HEK293 (cell line): ENCODE measurements around the gene SERPINI1.
A peak's percentile ranks its signal among the peaks of the same experiment; 100 is the strongest.

Experiments used
- CTCF ChIA-PET: fragments of 350-600 bp; formaldehyde crosslinking; extraction: SDS; loops from one replicate; lab custom pipeline; 2021; ENCODE audit warnings: antibody characterized with exemption; lab: Yijun Ruan, JAX
- POLR2A ChIA-PET: fragments of 300-600 bp; formaldehyde crosslinking; extraction: SDS; loops from one replicate; lab custom pipeline; 2020; ENCODE audit warnings: antibody characterized with exemption, inconsistent platforms; lab: Yijun Ruan, JAX
- H3K27ac ChIP-seq: fragments of 200-500 bp; sonication (Bioruptor generic); 2 replicates; pipeline ENCODE4 v1.5.1; 2014; ENCODE audit warnings: low read depth, low read length, control low read depth, inconsistent platforms; ENCODE audit errors: extremely low read depth
- H3K36me3 ChIP-seq, 2 experiments: fragments of 200-500 bp in 1 of 2; sonication (Bioruptor generic) in 1 of 2; 1 replicate in 1 of 2; 2 replicates in 1 of 2; pipeline ENCODE4 v1.5.1; 2014 to 2017; ENCODE audit warnings: inconsistent platforms in 2 of 2, low read length in 2 of 2; ENCODE audit not compliant: control insufficient read depth in 2 of 2, insufficient read depth in 1 of 2
- H3K4me1 ChIP-seq: fragments of 200-500 bp; sonication (Bioruptor generic); 2 replicates; pipeline ENCODE4 v1.5.1; 2014; ENCODE audit warnings: mild to moderate bottlenecking, low read length, inconsistent platforms; ENCODE audit not compliant: control insufficient read depth, insufficient read depth
- H3K4me3 ChIP-seq: 2 replicates; pipeline ENCODE4 v1.5.1; 2011; ENCODE audit warnings: low read depth, mild to moderate bottlenecking, control low read depth, low read length, moderate library complexity
- H3K9me3 ChIP-seq: fragments of 200-500 bp; sonication (Bioruptor generic); 2 replicates; pipeline ENCODE4 v1.5.1; 2014; ENCODE audit warnings: low read depth, low read length, inconsistent platforms; ENCODE audit not compliant: control insufficient read depth, insufficient read depth
- BCL6B ChIP-seq: fragments of 450-650 bp; formaldehyde crosslinking; IDR thresholded peaks from 2 replicates; pipeline ENCODE4 v1.5.1; 2017; ENCODE audit warnings: missing biosample characterization, missing genetic modification characterization
- PBX3 ChIP-seq: sonication (generic); formaldehyde crosslinking; IDR thresholded peaks from 2 replicates; pipeline ENCODE4 v1.8.1; 2022; ENCODE audit warnings: mild to moderate bottlenecking, moderate library complexity, missing genetic modification reagents
- SCRT1 ChIP-seq: fragments of 450-650 bp; formaldehyde crosslinking; IDR thresholded peaks from 2 replicates; pipeline ENCODE4 v1.5.1; 2016; ENCODE audit warnings: missing biosample characterization, missing genetic modification characterization, borderline replicate concordance
- ZBTB49 ChIP-seq: fragments of 450-650 bp; formaldehyde crosslinking; IDR thresholded peaks from 2 replicates; pipeline ENCODE4 v1.5.1; 2016; ENCODE audit warnings: missing biosample characterization, missing genetic modification characterization, low read depth
- ZBTB6 ChIP-seq: fragments of 450-650 bp; formaldehyde crosslinking; IDR thresholded peaks from 2 replicates; pipeline ENCODE4 v1.5.1; 2017; ENCODE audit warnings: missing biosample characterization, missing genetic modification characterization
- ZFP3 ChIP-seq: fragments of 450-650 bp; formaldehyde crosslinking; IDR thresholded peaks from 2 replicates; pipeline ENCODE4 v1.5.1; 2016; ENCODE audit warnings: low read depth, missing biosample characterization, missing genetic modification characterization
- ZNF121 ChIP-seq: fragments of 450-650 bp; formaldehyde crosslinking; IDR thresholded peaks from 2 replicates; pipeline ENCODE4 v1.5.1; 2016; ENCODE audit warnings: missing biosample characterization, missing genetic modification characterization
- ZNF155 ChIP-seq: fragments of 450-650 bp; formaldehyde crosslinking; IDR thresholded peaks from 2 replicates; pipeline ENCODE4 v1.5.1; 2016; ENCODE audit warnings: missing biosample characterization, missing genetic modification characterization
- ZNF157 ChIP-seq: fragments of 450-650 bp; formaldehyde crosslinking; IDR thresholded peaks from 2 replicates; pipeline ENCODE4 v1.5.1; 2016; ENCODE audit warnings: missing biosample characterization, missing genetic modification characterization
- ZNF221 ChIP-seq: fragments of 450-650 bp; formaldehyde crosslinking; IDR thresholded peaks from 2 replicates; pipeline ENCODE4 v1.5.1; 2017; ENCODE audit warnings: missing biosample characterization, missing genetic modification characterization, borderline replicate concordance
- ZNF248 ChIP-seq: fragments of 450-650 bp; formaldehyde crosslinking; IDR thresholded peaks from 2 replicates; pipeline ENCODE4 v1.5.1; 2017; ENCODE audit warnings: missing biosample characterization, missing genetic modification characterization
- ZNF335 ChIP-seq: fragments of 450-650 bp; formaldehyde crosslinking; conservative IDR thresholded peaks from 2 replicates; pipeline ENCODE4 v1.5.1; 2016; ENCODE audit warnings: missing biosample characterization, missing genetic modification characterization
- ZNF423 ChIP-seq: fragments of 450-650 bp; formaldehyde crosslinking; IDR thresholded peaks from 2 replicates; pipeline ENCODE4 v1.5.1; 2016; ENCODE audit warnings: missing biosample characterization, missing genetic modification characterization
- ZNF488 ChIP-seq: fragments of 450-650 bp; formaldehyde crosslinking; IDR thresholded peaks from 2 replicates; pipeline ENCODE4 v1.5.1; 2016; ENCODE audit warnings: missing biosample characterization, missing genetic modification characterization
- ZNF513 ChIP-seq: fragments of 450-650 bp; IDR thresholded peaks from 2 replicates; pipeline ENCODE4 v1.5.1; 2018; ENCODE audit warnings: missing biosample characterization, missing genetic modification characterization
- ZNF530 ChIP-seq: fragments of 450-650 bp; formaldehyde crosslinking; IDR thresholded peaks from 2 replicates; pipeline ENCODE4 v1.5.1; 2016; ENCODE audit warnings: low read depth, missing biosample characterization, missing genetic modification characterization
- ZNF544 ChIP-seq: fragments of 450-650 bp; formaldehyde crosslinking; IDR thresholded peaks from 2 replicates; pipeline ENCODE4 v1.5.0; 2017; ENCODE audit warnings: missing biosample characterization, missing genetic modification characterization
- ZNF558 ChIP-seq: fragments of 450-650 bp; formaldehyde crosslinking; IDR thresholded peaks from 2 replicates; pipeline ENCODE4 v1.5.1; 2016; ENCODE audit warnings: missing biosample characterization, missing genetic modification characterization
- ZNF585B ChIP-seq: fragments of 450-650 bp; formaldehyde crosslinking; IDR thresholded peaks from 2 replicates; pipeline ENCODE4 v1.5.1; 2016; ENCODE audit warnings: missing biosample characterization, missing genetic modification characterization
- ZNF610 ChIP-seq: fragments of 450-650 bp; formaldehyde crosslinking; IDR thresholded peaks from 2 replicates; pipeline ENCODE4 v1.5.1; 2016; ENCODE audit warnings: missing biosample characterization, missing genetic modification characterization, borderline replicate concordance
- ZNF629 ChIP-seq: fragments of 450-650 bp; formaldehyde crosslinking; IDR thresholded peaks from 2 replicates; pipeline ENCODE4 v1.5.1; 2017; ENCODE audit warnings: missing biosample characterization, missing genetic modification characterization
- ZNF660 ChIP-seq: fragments of 450-650 bp; IDR thresholded peaks from 2 replicates; pipeline ENCODE4 v1.5.1; 2018; ENCODE audit warnings: missing biosample characterization, mild to moderate bottlenecking, missing genetic modification characterization
- ZNF670 ChIP-seq: fragments of 450-650 bp; formaldehyde crosslinking; IDR thresholded peaks from 2 replicates; pipeline ENCODE4 v1.5.1; 2016; ENCODE audit warnings: missing biosample characterization, missing genetic modification characterization, low read depth
- ZNF747 ChIP-seq: fragments of 450-650 bp; formaldehyde crosslinking; IDR thresholded peaks from 2 replicates; pipeline ENCODE4 v1.5.1; 2016; ENCODE audit warnings: missing biosample characterization, missing genetic modification characterization
- ZNF777 ChIP-seq: fragments of 450-650 bp; formaldehyde crosslinking; IDR thresholded peaks from 2 replicates; pipeline ENCODE4 v1.5.1; 2017; ENCODE audit warnings: missing biosample characterization, missing genetic modification characterization, borderline replicate concordance
- ZNF792 ChIP-seq: fragments of 450-650 bp; formaldehyde crosslinking; IDR thresholded peaks from 2 replicates; pipeline ENCODE4 v1.5.1; 2016; ENCODE audit warnings: missing biosample characterization, missing genetic modification characterization
- TF ChIP-seq, protein P1 (sequence below): fragments of 450-650 bp; formaldehyde crosslinking; IDR thresholded peaks from 2 replicates; pipeline ENCODE4 v1.5.1; 2016; ENCODE audit warnings: missing biosample characterization, missing genetic modification characterization, borderline replicate concordance

Gene SERPINI1

GRCh38 chr3:167735233-167736138 is at the start of gene SERPINI1:
TSS of gene SERPINI1 (plus strand) at chr3:167735721. CDS start at chr3:167789129, 53,408 bp downstream.
- H3K9me3 ChIP-seq = no peaks in the 10 kb centered on the region
- no peaks in the 10 kb centered on the region; the same call in 1 of the 2 replicates for H3K4me1 ChIP-seq
- peak within 1 kb of the TSS; percentile 95 for H3K4me3 ChIP-seq
- H3K27ac ChIP-seq = peak within 1 kb of the TSS; percentile 83
- no peaks in the 10 kb centered on the region for H3K36me3 ChIP-seq
- ChIA-PET POLR2A (interaction anchor here (0.5 to 1.5 kb wide), 5 partner anchors 11 to 978 kb away, joined by 3 to 4 read pairs (median 3); no protein-coding TSS in a partner anchor), CTCF (interaction anchor here (0.5 to 1.2 kb wide), 2 partner anchors 147 to 239 kb away, joined by 3 to 4 read pairs; no protein-coding TSS in a partner anchor)
- TF ChIP-seq ZNF544 (no peak), ZNF530 (tag by site-specific recombination) (no peak), ZNF792 (no peak), ZNF585B (no peak), ZBTB6 (tag by site-specific recombination) (peak; percentile 95), ZNF629 (no peak), ZNF155 (no peak), ZBTB49 (no peak), BCL6B (tag by site-specific recombination) (no peak), ZNF747 (no peak), ZNF513 (tag by site-specific recombination) (no peak), ZNF121 (tag by site-specific recombination) (no peak), ZFP3 (tag by site-specific recombination) (no peak), ZNF423 (tag by site-specific recombination) (no peak), ZNF670 (tag by site-specific recombination) (no peak), SCRT1 (peak; percentile 80), ZNF488 (tag by site-specific recombination) (no peak), ZNF157 (tag by site-specific recombination) (no peak), ZNF221 (tag by site-specific recombination) (no peak), ZNF777 (tag by site-specific recombination) (no peak), ZNF558 (peak; percentile 44), ZNF335 (tag by site-specific recombination) (peak; percentile 98), ZNF610 (tag by site-specific recombination) (no peak), PBX3 (CRISPR knock-in tag) (no peak), ZNF248 (tag by site-specific recombination) (no peak), ZNF660 (tag by site-specific recombination) (peak; percentile 92)
- TF ChIP-seq, protein P1, sequence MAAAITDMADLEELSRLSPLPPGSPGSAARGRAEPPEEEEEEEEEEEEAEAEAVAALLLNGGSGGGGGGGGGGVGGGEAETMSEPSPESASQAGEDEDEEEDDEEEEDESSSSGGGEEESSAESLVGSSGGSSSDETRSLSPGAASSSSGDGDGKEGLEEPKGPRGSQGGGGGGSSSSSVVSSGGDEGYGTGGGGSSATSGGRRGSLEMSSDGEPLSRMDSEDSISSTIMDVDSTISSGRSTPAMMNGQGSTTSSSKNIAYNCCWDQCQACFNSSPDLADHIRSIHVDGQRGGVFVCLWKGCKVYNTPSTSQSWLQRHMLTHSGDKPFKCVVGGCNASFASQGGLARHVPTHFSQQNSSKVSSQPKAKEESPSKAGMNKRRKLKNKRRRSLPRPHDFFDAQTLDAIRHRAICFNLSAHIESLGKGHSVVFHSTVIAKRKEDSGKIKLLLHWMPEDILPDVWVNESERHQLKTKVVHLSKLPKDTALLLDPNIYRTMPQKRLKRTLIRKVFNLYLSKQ = no peak
